GM06990 (cell line): ENCODE results near the gene LGR4.
A peak's percentile ranks its signal among the peaks of the same experiment; 100 is the strongest.

ENCODE experiments used
- DNase-seq: peaks from one replicate; pipeline ENCODE4 v3.0.0-alpha.2; 2011; ENCODE audit not compliant: insufficient read length; ENCODE audit errors: extremely low read depth
- H3K27me3 ChIP-seq: replicated peaks from 2 replicates; pipeline ENCODE4 v1.6.0; 2011; ENCODE audit warnings: low read length; ENCODE audit not compliant: control insufficient read depth, insufficient read depth
- H3K36me3 ChIP-seq: 2 replicates; pipeline ENCODE4 v1.5.1; 2011; ENCODE audit warnings: low read length; ENCODE audit not compliant: control insufficient read depth, insufficient read depth
- H3K4me3 ChIP-seq: replicated peaks from 2 replicates; pipeline ENCODE4 v1.5.1; 2011; ENCODE audit warnings: low read depth, mild to moderate bottlenecking, control low read depth, low read length
- CTCF ChIP-seq: IDR thresholded peaks from 2 replicates; pipeline ENCODE4 v1.5.1; 2011; ENCODE audit warnings: low read length, control low read depth, mild to moderate bottlenecking, inconsistent platforms; ENCODE audit not compliant: insufficient read depth, poor library complexity, severe bottlenecking

The LGR4 gene

GRCh38 chr11:27485930-27486773 is 13.6 kb upstream of the LGR4 start:
- peak; percentile 84 for TF ChIP-seq CTCF
- DNase-seq = no peak
- H3K27me3 ChIP-seq = no peaks in the 10 kb centered on the region
- H3K36me3 ChIP-seq = 0 out of 2 replicates have a peak, but pooled peaks cover 3% of the 10 kb centered on the region
- H3K4me3 ChIP-seq = no peak overlapping the region

- Histone ChIP-seq H3K4me3 (no peak overlapping the region), H3K36me3 (no peaks in the 10 kb centered on the region), H3K27me3 (no peaks in the 10 kb centered on the region)
- no peak for DNase-seq
- TF ChIP-seq CTCF = no peak
Observed at GRCh38 chr11:27482793-27483192, 10.2 kb upstream of the LGR4 start.

- H3K27me3 ChIP-seq = no peaks in the 10 kb centered on the region
- DNase-seq = no peak
Observed at GRCh38 chr11:27481992-27482391, 9.4 kb upstream of the LGR4 start.

GRCh38 chr11:27477831-27478230 is 5.2 kb upstream of the LGR4 start:
- no peak for TF ChIP-seq CTCF
- H3K27me3 ChIP-seq = no peaks in the 10 kb centered on the region
- no peaks in the 10 kb centered on the region for H3K36me3 ChIP-seq
- DNase-seq = no peak
- H3K4me3 ChIP-seq = no peak overlapping the region

More at GRCh38 chr11:27481992-27482391, 9.4 kb upstream of the LGR4 start:
- Histone ChIP-seq H3K36me3 (no peaks in the 10 kb centered on the region), H3K4me3 (no peak overlapping the region)
- TF ChIP-seq CTCF = no peak

GRCh38 chr11:27477243-27477642 is 4.7 kb upstream of the LGR4 start:
- Histone ChIP-seq H3K27me3 (no peaks in the 10 kb centered on the region), H3K36me3 (no peaks in the 10 kb centered on the region), H3K4me3 (no peak overlapping the region)
- no peak for TF ChIP-seq CTCF
- DNase-seq = no peak
